ENCODE data around the gene OR10H5. TPM values are rescaled to one million over a fixed set of nuclear protein-coding genes. Genes with fewer than 3 reads are reported as not detected.

Gene OR10H5
- total and polyA plus RNA-seq, 8 donors = not detected

- Histone ChIP-seq H3K9me3 (no peaks in the 10 kb centered on the region), H3K27me3 (peaks cover 0 to 58% (median 10%) of the 10 kb centered on the region in 3 donors), H3K36me3 (no peaks in the 10 kb centered on the region), H3K4me3 (no peak overlapping the region), H3K4me1 (peaks cover 0 to 5% (median 0%) of the 10 kb centered on the region in 4 donors), H3K27ac (no peak overlapping the region)
- no peak for TF ChIP-seq POLR2A (IDR thresholded peaks at IDR 0.05)
- TF ChIP-seq, protein P1, sequence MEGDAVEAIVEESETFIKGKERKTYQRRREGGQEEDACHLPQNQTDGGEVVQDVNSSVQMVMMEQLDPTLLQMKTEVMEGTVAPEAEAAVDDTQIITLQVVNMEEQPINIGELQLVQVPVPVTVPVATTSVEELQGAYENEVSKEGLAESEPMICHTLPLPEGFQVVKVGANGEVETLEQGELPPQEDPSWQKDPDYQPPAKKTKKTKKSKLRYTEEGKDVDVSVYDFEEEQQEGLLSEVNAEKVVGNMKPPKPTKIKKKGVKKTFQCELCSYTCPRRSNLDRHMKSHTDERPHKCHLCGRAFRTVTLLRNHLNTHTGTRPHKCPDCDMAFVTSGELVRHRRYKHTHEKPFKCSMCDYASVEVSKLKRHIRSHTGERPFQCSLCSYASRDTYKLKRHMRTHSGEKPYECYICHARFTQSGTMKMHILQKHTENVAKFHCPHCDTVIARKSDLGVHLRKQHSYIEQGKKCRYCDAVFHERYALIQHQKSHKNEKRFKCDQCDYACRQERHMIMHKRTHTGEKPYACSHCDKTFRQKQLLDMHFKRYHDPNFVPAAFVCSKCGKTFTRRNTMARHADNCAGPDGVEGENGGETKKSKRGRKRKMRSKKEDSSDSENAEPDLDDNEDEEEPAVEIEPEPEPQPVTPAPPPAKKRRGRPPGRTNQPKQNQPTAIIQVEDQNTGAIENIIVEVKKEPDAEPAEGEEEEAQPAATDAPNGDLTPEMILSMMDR (IDR thresholded peaks at IDR 0.05) = peak in 4 of 7 experiments; percentile 18 to 73 (median 39)
- intact Hi-C loops (cut with DNase I; ENCODE audit: low total_unique reads) = no loop called here
- WGBS, 5 donors = 12 to 56% (median 15%) methylated on average over 6 of the region's 6 CpGs
- DNase-seq = peak in 1 of 2 donors; percentile 40
Measured at GRCh38 chr19:15812060-15812722, 24.7 kb downstream of the OR10H5 start.

- Histone ChIP-seq H3K27ac (no peak overlapping the region), H3K4me3 (no peak overlapping the region), H3K9me3 (no peaks in the 10 kb centered on the region), H3K27me3 (peaks cover 0 to 58% (median 10%) of the 10 kb centered on the region in 3 donors), H3K4me1 (peaks cover 0 to 5% (median 0%) of the 10 kb centered on the region in 4 donors), H3K36me3 (no peaks in the 10 kb centered on the region)
- TF ChIP-seq, protein P1 (IDR thresholded peaks at IDR 0.05) = no peak
- no peak for TF ChIP-seq EP300 (IDR thresholded peaks at IDR 0.05)
- TF ChIP-seq POLR2A (IDR thresholded peaks at IDR 0.05) = no peak
- no peak for TF ChIP-seq POLR2AphosphoS5 (IDR thresholded peaks at IDR 0.05)
- 35 to 55% (median 45%) methylated on average over 7 of the region's 7 CpGs for WGBS, 5 donors
- DNase-seq = no peak
- intact Hi-C loops (cut with DNase I; ENCODE audit: low total_unique reads) = no loop called here
Measured at GRCh38 chr19:15813916-15814315, 26.5 kb downstream of the OR10H5 start.

DNA sequence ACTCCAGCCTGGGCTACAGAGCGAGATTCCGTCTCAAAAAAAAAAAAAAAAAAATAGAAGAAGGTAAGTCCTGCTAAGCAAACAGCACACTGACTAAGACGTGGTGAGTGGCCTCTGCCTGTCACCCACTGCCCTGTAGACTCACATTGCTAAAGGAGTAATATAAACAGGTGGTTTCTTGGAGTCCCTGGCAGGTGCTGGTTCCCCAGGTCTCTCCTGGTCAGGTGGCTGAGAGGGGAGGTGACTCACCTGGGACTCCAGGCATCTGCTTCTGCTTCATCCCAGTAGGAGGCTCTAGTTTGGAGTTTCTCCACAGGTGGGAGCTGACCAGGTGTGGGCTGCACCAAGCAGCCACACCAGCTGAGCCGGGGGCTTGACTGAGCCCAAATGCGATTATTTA lies 27.8 kb downstream of the OR10H5 start, which contains the start of gene OR10H1:
Gene OR10H1 (minus strand): TSS at position 359 of the 400 bp plus-strand sequence. CDS start 7,627 bp downstream, outside the sequence.
- Histone ChIP-seq H3K27ac (no peak within 1 kb of the TSS), H3K4me3 (no peak within 1 kb of the TSS), H3K27me3 (peaks cover 0 to 58% (median 10%) of the 10 kb centered on the region in 3 donors), H3K9me3 (no peaks in the 10 kb centered on the region), H3K4me1 (peaks cover 0 to 2% (median 0%) of the 10 kb centered on the region in 4 donors), H3K36me3 (no peaks in the 10 kb centered on the region)
- peak in 1 of 2 donors; percentile 45 for DNase-seq
- intact Hi-C loops (cut with DNase I; ENCODE audit: low total_unique reads) = no loop called here
- TF ChIP-seq EP300 (IDR thresholded peaks at IDR 0.05) (no peak), POLR2AphosphoS5 (IDR thresholded peaks at IDR 0.05) (no peak), POLR2A (IDR thresholded peaks at IDR 0.05) (no peak)
- TF ChIP-seq, protein P1 (IDR thresholded peaks at IDR 0.05) = no peak
- 51 to 59% (median 56%) methylated on average over 3 to 5 of the region's 5 CpGs for WGBS, 5 donors

DNA sequence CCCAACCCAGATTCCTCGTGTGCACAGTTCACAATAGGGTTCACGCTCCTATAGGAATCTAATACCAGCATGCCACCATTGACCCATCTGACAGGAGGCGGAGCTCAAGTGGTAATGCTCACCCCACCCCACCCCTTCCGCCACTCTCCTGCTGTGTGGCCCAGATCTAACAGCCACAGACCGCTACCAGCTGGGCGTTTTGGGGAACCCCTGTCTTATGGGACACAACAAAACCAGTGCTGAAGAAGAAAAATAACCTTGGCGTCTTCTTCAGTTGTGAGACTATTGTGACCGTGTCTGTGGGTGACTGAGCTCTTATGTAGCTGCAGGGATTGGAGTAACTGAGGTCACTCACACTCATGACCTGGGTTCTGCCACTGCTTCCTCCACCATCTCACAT lies 33.2 kb downstream of the OR10H5 start:
- no peaks in the 10 kb centered on the region for H3K36me3 ChIP-seq
- H3K27ac ChIP-seq = no peak overlapping the region
- no peak for DNase-seq
- no peak overlapping the region for H3K4me3 ChIP-seq
- no peaks in the 10 kb centered on the region for H3K9me3 ChIP-seq
- H3K27me3 ChIP-seq = peaks cover 0 to 9% (median 0%) of the 10 kb centered on the region in 3 donors
- no peaks in the 10 kb centered on the region for H3K4me1 ChIP-seq
- 91 to 95% (median 93%) methylated on average over 8 of the region's 8 CpGs for WGBS, 5 donors
- intact Hi-C loops (cut with DNase I; ENCODE audit: low total_unique reads) = no loop called here
- TF ChIP-seq EP300 (IDR thresholded peaks at IDR 0.05) = no peak
- TF ChIP-seq, protein P1 (IDR thresholded peaks at IDR 0.05) = no peak
- TF ChIP-seq POLR2A (IDR thresholded peaks at IDR 0.05) = no peak
- TF ChIP-seq POLR2AphosphoS5 (IDR thresholded peaks at IDR 0.05) = no peak
